ENCODE data around the gene GRAMD1A.

GRAMD1A gene

DNA sequence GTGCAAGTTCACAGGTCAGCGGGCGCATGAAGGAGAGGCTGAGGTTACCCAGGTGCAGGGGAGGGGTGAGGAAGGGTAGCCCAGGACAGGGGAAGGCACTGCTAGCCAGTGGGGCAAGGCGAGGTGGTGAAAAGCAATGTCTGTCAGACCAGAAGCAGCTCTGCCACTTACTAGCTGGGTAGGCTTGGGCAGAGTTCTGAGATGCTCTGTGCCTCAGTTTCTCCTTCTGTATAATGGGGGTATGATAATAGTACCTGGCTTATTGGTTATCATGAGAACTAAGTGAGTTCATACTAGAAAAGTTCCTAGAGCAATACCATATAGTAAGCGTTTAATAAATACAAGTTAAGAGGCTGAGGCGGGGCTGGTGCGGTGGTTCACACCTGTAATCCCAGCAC, 15.8 kb downstream of the GRAMD1A start:
- Histone ChIP-seq H3K9me3 (ENCODE audit: insufficient read depth, low read depth, low read length) (no peaks in the 10 kb centered on the region), H3K27ac (ENCODE audit: low read length) (no peak overlapping the region), H3K27me3 (ENCODE audit: insufficient read depth, low read length) (no peaks in the 10 kb centered on the region), H3K4me1 (ENCODE audit: insufficient read depth, low read length) (no peaks in the 10 kb centered on the region), H3K4me3 (ENCODE audit: low read length) (no peak overlapping the region), H3K9ac (ENCODE audit: low read depth, low read length) (no peak overlapping the region), H3K36me3 (ENCODE audit: insufficient read depth, low read depth, low read length) (peaks cover 98% of the 10 kb centered on the region)

DNA sequence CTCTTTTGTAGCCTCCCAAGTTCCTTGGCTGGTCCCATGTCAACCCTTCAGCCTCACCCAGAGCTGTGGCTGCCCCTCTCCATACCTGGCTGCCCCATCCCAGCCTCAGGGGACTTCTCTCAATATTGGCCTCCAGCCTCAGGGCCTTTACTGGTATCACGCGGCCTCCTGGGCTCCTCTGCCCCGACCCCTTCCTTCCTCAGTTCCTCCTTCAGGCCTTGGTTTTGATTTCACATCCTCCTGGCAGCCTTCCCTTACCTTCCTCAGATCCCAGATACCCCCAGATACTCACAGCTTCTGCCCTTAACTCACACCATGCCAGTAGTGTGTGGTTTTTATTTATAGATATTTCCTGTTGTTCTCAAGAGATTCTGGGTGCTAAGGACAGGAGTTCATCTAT, 17.4 kb downstream of the GRAMD1A start:
- H3K36me3 ChIP-seq (ENCODE audit: insufficient read depth, low read depth, low read length): peaks cover 98% of the 10 kb centered on the region
- H3K9ac ChIP-seq (ENCODE audit: low read depth, low read length): no peak overlapping the region
- no peak overlapping the region for H3K4me3 ChIP-seq (ENCODE audit: low read length)
- H3K9me3 ChIP-seq (ENCODE audit: insufficient read depth, low read depth, low read length): no peaks in the 10 kb centered on the region
- H3K27ac ChIP-seq (ENCODE audit: low read length): no peak overlapping the region
- no peaks in the 10 kb centered on the region for H3K27me3 ChIP-seq (ENCODE audit: insufficient read depth, low read length)
- H3K4me1 ChIP-seq (ENCODE audit: insufficient read depth, low read length): no peaks in the 10 kb centered on the region

DNA sequence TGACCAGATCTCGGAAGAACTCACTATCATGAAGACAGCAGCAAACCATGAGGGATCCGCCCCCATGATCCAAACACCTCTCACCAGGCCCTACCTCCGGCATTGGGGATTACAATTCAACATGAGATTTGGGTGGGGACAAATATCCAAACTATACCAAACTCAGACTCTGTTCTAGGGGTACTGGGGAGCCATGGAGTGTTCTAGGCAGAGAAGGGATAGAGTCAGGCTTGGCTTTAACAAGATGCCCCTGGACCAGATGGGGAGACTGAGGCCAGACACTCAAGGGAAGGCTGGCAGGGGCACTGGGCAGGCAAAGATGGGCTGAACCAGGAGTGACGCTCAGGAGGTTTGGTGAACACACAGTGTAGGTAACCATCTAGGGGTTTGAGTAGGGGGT, 18.3 kb downstream of the GRAMD1A start:
- no peaks in the 10 kb centered on the region for H3K9me3 ChIP-seq (ENCODE audit: insufficient read depth, low read depth, low read length)
- no peak overlapping the region for H3K4me3 ChIP-seq (ENCODE audit: low read length)
- H3K9ac ChIP-seq (ENCODE audit: low read depth, low read length): no peak overlapping the region
- H3K27me3 ChIP-seq (ENCODE audit: insufficient read depth, low read length): no peaks in the 10 kb centered on the region
- H3K27ac ChIP-seq (ENCODE audit: low read length): no peak overlapping the region
- no peaks in the 10 kb centered on the region for H3K4me1 ChIP-seq (ENCODE audit: insufficient read depth, low read length)
- H3K36me3 ChIP-seq (ENCODE audit: insufficient read depth, low read depth, low read length): peaks cover 100% of the 10 kb centered on the region

DNA sequence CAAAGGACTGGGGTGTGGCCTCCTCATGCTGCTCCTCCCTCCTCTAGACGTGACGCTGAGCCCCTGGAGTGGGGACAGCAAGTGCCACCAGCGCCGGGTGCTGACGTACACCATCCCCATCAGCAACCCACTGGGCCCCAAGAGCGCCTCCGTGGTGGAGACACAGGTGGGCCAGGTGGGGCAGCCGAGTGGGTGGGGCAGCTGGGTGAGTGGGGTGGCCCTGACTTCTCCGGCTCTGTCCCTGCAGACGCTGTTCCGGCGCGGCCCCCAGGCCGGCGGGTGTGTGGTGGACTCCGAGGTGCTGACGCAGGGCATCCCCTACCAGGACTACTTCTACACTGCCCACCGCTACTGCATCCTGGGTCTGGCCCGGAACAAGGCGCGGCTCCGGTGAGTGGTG, 19.0 kb downstream of the GRAMD1A start:
- H3K27me3 ChIP-seq (ENCODE audit: insufficient read depth, low read length): no peaks in the 10 kb centered on the region
- H3K9ac ChIP-seq (ENCODE audit: low read depth, low read length): no peak overlapping the region
- no peak overlapping the region for H3K4me3 ChIP-seq (ENCODE audit: low read length)
- H3K4me1 ChIP-seq (ENCODE audit: insufficient read depth, low read length): no peaks in the 10 kb centered on the region
- H3K36me3 ChIP-seq (ENCODE audit: insufficient read depth, low read depth, low read length): peaks cover 100% of the 10 kb centered on the region
- H3K27ac ChIP-seq (ENCODE audit: low read length): no peak overlapping the region
- H3K9me3 ChIP-seq (ENCODE audit: insufficient read depth, low read depth, low read length): no peaks in the 10 kb centered on the region

DNA sequence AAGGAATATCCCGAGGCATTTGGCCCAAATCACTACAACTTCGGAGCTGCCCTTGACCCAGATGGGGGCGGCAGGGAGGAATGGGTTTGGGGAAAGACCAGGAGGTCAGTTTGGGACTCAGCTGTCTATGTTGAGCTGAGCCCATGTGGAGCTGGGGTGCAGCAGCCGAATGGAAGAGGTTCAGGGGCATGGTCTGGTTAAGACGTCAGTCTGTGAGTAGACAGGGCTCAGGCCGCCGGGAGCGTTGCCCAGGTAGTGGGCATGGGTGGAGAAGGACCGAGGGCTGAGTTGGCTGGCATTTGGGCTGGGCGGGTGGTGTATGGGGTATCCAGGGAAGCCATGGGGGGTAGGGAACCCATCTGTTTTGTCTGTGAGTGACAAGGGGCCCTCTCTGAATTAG, 20.9 kb downstream of the GRAMD1A start:
- no peak overlapping the region for H3K27ac ChIP-seq (ENCODE audit: low read length)
- no peaks in the 10 kb centered on the region for H3K4me1 ChIP-seq (ENCODE audit: insufficient read depth, low read length)
- no peak overlapping the region for H3K4me3 ChIP-seq (ENCODE audit: low read length)
- no peaks in the 10 kb centered on the region for H3K27me3 ChIP-seq (ENCODE audit: insufficient read depth, low read length)
- H3K9me3 ChIP-seq (ENCODE audit: insufficient read depth, low read depth, low read length): no peaks in the 10 kb centered on the region
- no peak overlapping the region for H3K9ac ChIP-seq (ENCODE audit: low read depth, low read length)
- H3K36me3 ChIP-seq (ENCODE audit: insufficient read depth, low read depth, low read length): peaks cover 100% of the 10 kb centered on the region

DNA sequence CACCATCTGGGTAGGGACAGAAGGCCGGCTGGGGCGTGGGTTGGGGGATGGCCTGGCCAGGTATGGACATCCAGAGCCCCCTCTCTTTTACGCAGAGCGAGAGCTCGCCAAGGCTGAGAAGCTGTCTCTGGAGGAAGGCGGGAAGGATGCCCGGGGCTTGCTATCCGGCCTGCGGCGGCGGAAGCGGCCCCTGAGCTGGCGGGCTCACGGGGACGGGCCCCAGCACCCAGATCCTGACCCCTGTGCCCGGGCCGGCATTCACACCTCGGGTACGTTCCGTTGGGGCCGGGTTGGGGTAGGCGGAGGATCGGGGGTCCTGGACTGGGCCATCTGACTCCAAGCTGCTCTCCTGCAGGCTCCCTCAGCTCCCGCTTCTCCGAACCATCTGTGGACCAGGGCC, 21.5 kb downstream of the GRAMD1A start:
- Histone ChIP-seq H3K27ac (ENCODE audit: low read length) (no peak overlapping the region), H3K4me3 (ENCODE audit: low read length) (no peak overlapping the region), H3K9ac (ENCODE audit: low read depth, low read length) (no peak overlapping the region), H3K9me3 (ENCODE audit: insufficient read depth, low read depth, low read length) (no peaks in the 10 kb centered on the region), H3K27me3 (ENCODE audit: insufficient read depth, low read length) (no peaks in the 10 kb centered on the region), H3K36me3 (ENCODE audit: insufficient read depth, low read depth, low read length) (peaks cover 100% of the 10 kb centered on the region), H3K4me1 (ENCODE audit: insufficient read depth, low read length) (no peaks in the 10 kb centered on the region)

DNA sequence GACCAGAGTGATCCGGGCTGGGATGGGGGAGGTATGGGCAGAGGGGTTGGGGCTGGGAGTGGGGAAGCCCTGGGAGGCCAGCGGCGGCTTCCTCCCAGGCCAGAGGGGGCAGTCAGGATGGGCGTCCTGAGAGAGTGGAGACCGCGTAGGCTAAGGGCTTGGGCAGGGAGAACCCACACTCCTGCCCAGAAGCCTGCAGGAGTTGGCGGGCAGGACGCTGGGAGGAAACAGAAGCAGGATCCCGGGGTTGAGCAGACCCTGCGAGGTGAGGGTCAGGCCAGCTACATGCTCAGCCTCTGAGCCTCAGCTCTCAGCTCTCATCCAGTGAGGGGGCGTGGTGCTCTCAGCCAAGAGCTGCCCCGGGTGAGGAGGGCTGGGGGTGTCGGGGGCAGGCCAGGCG, 22.3 kb downstream of the GRAMD1A start:
- H3K4me1 ChIP-seq (ENCODE audit: insufficient read depth, low read length): no peaks in the 10 kb centered on the region
- no peak overlapping the region for H3K4me3 ChIP-seq (ENCODE audit: low read length)
- no peaks in the 10 kb centered on the region for H3K9me3 ChIP-seq (ENCODE audit: insufficient read depth, low read depth, low read length)
- no peak overlapping the region for H3K9ac ChIP-seq (ENCODE audit: low read depth, low read length)
- no peak overlapping the region for H3K27ac ChIP-seq (ENCODE audit: low read length)
- no peaks in the 10 kb centered on the region for H3K27me3 ChIP-seq (ENCODE audit: insufficient read depth, low read length)
- peaks cover 100% of the 10 kb centered on the region for H3K36me3 ChIP-seq (ENCODE audit: insufficient read depth, low read depth, low read length)

DNA sequence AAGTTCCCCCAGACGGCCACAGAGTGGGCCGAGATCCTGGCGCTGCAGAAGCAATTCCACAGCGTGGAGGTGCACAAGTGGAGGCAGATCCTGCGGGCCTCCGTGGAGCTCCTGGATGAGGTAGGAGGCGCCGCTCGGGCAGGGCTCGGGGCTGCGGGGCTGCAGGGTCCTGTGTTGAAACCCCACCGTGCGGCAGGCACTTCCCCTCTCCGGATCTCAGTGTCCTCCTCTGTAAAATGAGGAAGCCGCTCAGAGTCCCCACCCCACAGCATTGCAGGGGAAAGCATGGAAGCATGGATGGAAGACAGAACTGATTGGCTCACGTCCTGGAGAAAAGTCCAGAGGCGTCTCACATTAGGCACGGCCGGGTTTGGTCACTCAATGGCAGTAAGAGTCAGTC, 23.3 kb downstream of the GRAMD1A start:
- Histone ChIP-seq H3K27ac (ENCODE audit: low read length) (no peak overlapping the region), H3K4me3 (ENCODE audit: low read length) (no peak overlapping the region), H3K9ac (ENCODE audit: low read depth, low read length) (no peak overlapping the region), H3K9me3 (ENCODE audit: insufficient read depth, low read depth, low read length) (no peaks in the 10 kb centered on the region), H3K4me1 (ENCODE audit: insufficient read depth, low read length) (no peaks in the 10 kb centered on the region), H3K27me3 (ENCODE audit: insufficient read depth, low read length) (no peaks in the 10 kb centered on the region), H3K36me3 (ENCODE audit: insufficient read depth, low read depth, low read length) (peaks cover 100% of the 10 kb centered on the region)

DNA sequence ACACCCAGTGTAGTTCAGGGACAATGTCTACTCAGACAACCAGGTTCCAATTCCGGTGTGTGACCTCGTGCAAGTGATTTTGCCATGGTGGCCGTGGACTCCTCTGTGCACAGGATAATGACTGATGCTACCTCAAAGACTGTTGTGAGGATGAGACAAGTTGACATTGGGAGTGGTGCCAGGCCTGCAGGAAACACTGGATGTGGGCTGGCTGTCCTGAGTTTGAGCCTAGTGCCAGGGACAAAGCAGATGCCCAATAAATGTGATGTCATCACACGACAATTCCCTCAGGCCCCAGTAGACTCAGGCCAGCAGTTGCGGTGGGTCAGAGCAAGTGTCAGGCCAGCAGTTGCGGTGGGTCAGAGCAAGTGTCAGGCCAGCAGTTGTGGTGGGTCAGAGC, 24.0 kb downstream of the GRAMD1A start:
- Histone ChIP-seq H3K4me1 (ENCODE audit: insufficient read depth, low read length) (no peaks in the 10 kb centered on the region), H3K9ac (ENCODE audit: low read depth, low read length) (no peak overlapping the region), H3K27me3 (ENCODE audit: insufficient read depth, low read length) (no peaks in the 10 kb centered on the region), H3K4me3 (ENCODE audit: low read length) (no peak overlapping the region), H3K27ac (ENCODE audit: low read length) (no peak overlapping the region), H3K36me3 (ENCODE audit: insufficient read depth, low read depth, low read length) (peaks cover 93% of the 10 kb centered on the region), H3K9me3 (ENCODE audit: insufficient read depth, low read depth, low read length) (no peaks in the 10 kb centered on the region)

DNA sequence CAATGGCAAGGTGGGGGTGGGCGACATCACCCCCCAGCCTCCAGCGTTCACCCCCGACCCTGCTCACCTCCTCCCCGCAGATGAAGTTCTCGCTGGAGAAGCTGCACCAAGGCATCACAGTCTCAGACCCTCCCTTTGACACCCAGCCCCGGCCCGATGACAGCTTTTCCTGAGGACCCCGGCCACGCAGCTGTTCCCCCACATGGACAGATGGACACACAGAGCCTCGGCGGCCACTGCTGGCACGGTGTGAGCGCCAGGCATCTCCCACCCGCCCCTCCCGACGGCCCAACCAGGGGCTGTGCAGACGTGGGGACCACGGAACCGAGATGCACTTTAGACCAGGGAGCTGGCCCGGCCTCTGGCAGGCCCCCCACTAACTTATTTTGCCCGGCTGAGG, 25.8 kb downstream of the GRAMD1A start:
- H3K36me3 ChIP-seq (ENCODE audit: insufficient read depth, low read depth, low read length): peaks cover 74% of the 10 kb centered on the region
- no peaks in the 10 kb centered on the region for H3K4me1 ChIP-seq (ENCODE audit: insufficient read depth, low read length)
- no peak overlapping the region for H3K27ac ChIP-seq (ENCODE audit: low read length)
- H3K27me3 ChIP-seq (ENCODE audit: insufficient read depth, low read length): peaks cover 8% of the 10 kb centered on the region
- no peak overlapping the region for H3K4me3 ChIP-seq (ENCODE audit: low read length)
- H3K9ac ChIP-seq (ENCODE audit: low read depth, low read length): no peak overlapping the region
- no peaks in the 10 kb centered on the region for H3K9me3 ChIP-seq (ENCODE audit: insufficient read depth, low read depth, low read length)

DNA sequence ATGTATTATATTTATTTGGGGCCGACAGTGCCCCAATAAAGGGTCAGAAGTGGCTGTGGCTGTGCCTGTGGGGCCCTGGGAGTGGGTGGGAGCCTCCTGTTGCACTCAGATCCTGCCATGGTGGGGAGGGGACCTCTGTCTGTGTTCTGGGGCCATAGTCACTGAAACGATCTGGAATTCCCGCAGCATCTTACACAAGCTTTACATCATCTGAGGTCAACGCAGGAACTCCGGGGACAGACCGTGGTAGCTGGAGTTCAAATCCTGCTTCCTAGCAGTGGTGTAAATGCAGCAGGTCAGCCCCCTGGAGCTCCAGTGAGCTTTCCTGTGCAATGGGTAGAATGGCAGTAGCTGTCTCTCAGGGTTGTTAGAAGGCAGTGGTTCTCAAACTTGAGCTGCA, 26.3 kb downstream of the GRAMD1A start:
- Histone ChIP-seq H3K4me1 (ENCODE audit: insufficient read depth, low read length) (peaks cover 1% of the 10 kb centered on the region; the same call in 1 of the 2 replicates), H3K36me3 (ENCODE audit: insufficient read depth, low read depth, low read length) (peaks cover 70% of the 10 kb centered on the region), H3K9me3 (ENCODE audit: insufficient read depth, low read depth, low read length) (no peaks in the 10 kb centered on the region), H3K27ac (ENCODE audit: low read length) (no peak overlapping the region), H3K27me3 (ENCODE audit: insufficient read depth, low read length) (peaks cover 13% of the 10 kb centered on the region), H3K4me3 (ENCODE audit: low read length) (no peak overlapping the region), H3K9ac (ENCODE audit: low read depth, low read length) (no peak overlapping the region)

DNA sequence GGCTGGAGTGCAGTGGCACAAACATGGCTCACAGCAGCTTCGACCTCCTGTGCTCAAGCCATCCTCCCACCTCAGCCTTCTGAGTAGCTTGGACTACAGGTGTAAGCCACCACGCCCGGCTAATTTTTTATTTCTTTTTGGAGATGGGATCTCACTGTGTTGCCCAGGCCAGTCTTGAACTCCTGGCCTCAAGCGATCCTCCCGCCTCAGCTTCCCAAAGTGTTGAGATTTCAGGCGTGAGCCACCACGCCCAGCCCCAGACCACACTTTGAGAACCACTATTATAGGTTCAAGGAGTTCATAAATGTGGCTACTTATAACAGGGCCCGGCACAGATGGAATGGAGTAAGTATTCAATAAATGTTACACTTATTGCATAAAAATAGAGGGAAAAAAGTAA, 26.9 kb downstream of the GRAMD1A start:
- H3K9me3 ChIP-seq (ENCODE audit: insufficient read depth, low read depth, low read length): no peaks in the 10 kb centered on the region
- no peak overlapping the region for H3K27ac ChIP-seq (ENCODE audit: low read length)
- peaks cover 4% of the 10 kb centered on the region; the same call in 1 of the 2 replicates for H3K4me1 ChIP-seq (ENCODE audit: insufficient read depth, low read length)
- H3K27me3 ChIP-seq (ENCODE audit: insufficient read depth, low read length): peaks cover 19% of the 10 kb centered on the region
- H3K36me3 ChIP-seq (ENCODE audit: insufficient read depth, low read depth, low read length): peaks cover 64% of the 10 kb centered on the region
- no peak overlapping the region for H3K9ac ChIP-seq (ENCODE audit: low read depth, low read length)
- no peak overlapping the region for H3K4me3 ChIP-seq (ENCODE audit: low read length)

Measured in iPS-20b (cell line).